Left renal pelvis (tissue), 4 donors: ENCODE data around the gene NCL. TPM values are rescaled to one million over a fixed set of nuclear protein-coding genes. Genes with fewer than 3 reads are reported as not detected.
"Not testable (repeated sequence)": the region's sequence is repeated elsewhere in the genome, so short reads cannot be mapped to it uniquely, and the experiment has no call there.

ENCODE experiments used
- DNase-seq, 4 donors: peaks; one replicate each; pipeline ENCODE4 v3.0.0-alpha.2; 2013; ENCODE audit warnings: low read depth in 4 of 4, low spot score in 3 of 4
- polyA plus RNA-seq, 4 donors: library from polyadenylated mRNA; unstranded; fragments of 120-200 nt; gene quantifications; one replicate each; pipeline ENCODE4 v1.2.1, GENCODE V29; 2013; ENCODE audit not compliant: insufficient read length in 4 of 4

The NCL gene
- polyA plus RNA-seq, 4 donors, result 931 to 1,288 (median 1,077) TPM

- DNase-seq, result no peak
These were observed 53.8 kb downstream of the NCL start for GRCh38 chr2:231410293-231411004.

- DNase-seq, result no peak
These were observed 54.5 kb downstream of the NCL start for GRCh38 chr2:231409776-231410175.

- DNase-seq, result not testable (repeated sequence)
These were observed 56.0 kb downstream of the NCL start for GRCh38 chr2:231408304-231408703.

GRCh38 chr2:231407686-231408085, 56.6 kb downstream of the NCL start:
- DNase-seq, result not testable (repeated sequence)

GRCh38 chr2:231405601-231406367, 58.5 kb downstream of the NCL start:
- DNase-seq, result not testable (repeated sequence)

- DNase-seq, result not testable (repeated sequence)
These were observed 60.1 kb downstream of the NCL start for GRCh38 chr2:231404183-231404578.

Other genes with a start within 250 kb of the NCL start
- gene B3GNT7, start 68.8 kb downstream of the NCL start, polyA plus RNA-seq, result 1 to 10 TPM; 3.0 to 4.0 (median 3.7) TPM
- gene NMUR1, start 66.0 kb upstream of the NCL start, polyA plus RNA-seq, result under 1 TPM; 0.47 to 0.91 (median 0.69) TPM
- gene TEX44, start 128.4 kb upstream of the NCL start, polyA plus RNA-seq, result not detected
- gene PTMA, start 244.0 kb upstream of the NCL start, polyA plus RNA-seq, result 1,000 to 10,000 TPM; 1,725 to 2,255 (median 2,069) TPM